Mesenchymal stem cell (in vitro differentiated cells and primary cell): Measurements from ENCODE around the gene PNKD.

Experiments used
- DNase-seq: peaks from one replicate; pipeline ENCODE4 v3.0.0-alpha.2; 2013
- H2AFZ ChIP-seq: one replicate; pipeline ENCODE4 v1.6.1; 2013; ENCODE audit warnings: low read depth, mild to moderate bottlenecking, control low read depth, inconsistent platforms, low read length, moderate library complexity
- H2AK5ac ChIP-seq: 2 replicates; pipeline ENCODE4 v1.6.1; 2013; ENCODE audit warnings: low read length, moderate library complexity, mild to moderate bottlenecking, inconsistent platforms; ENCODE audit not compliant: severe bottlenecking
- H2BK120ac ChIP-seq: one replicate; pipeline ENCODE4 v1.6.1; 2013; ENCODE audit warnings: low read depth, mild to moderate bottlenecking, inconsistent platforms, low read length, moderate library complexity
- H2BK12ac ChIP-seq, 2 experiments: one replicate each; pipeline ENCODE4 v1.6.1; 2013; ENCODE audit warnings: inconsistent platforms in 2 of 2, low read length in 2 of 2, mild to moderate bottlenecking in 2 of 2, moderate library complexity in 2 of 2, control low read depth in 1 of 2
- H2BK15ac ChIP-seq: one replicate; pipeline ENCODE4 v1.6.1; 2013; ENCODE audit warnings: mild to moderate bottlenecking, low read depth, inconsistent platforms; ENCODE audit not compliant: poor library complexity, severe bottlenecking
- H2BK5ac ChIP-seq: 2 replicates; pipeline ENCODE4 v1.6.1; 2013; ENCODE audit warnings: low read depth, mild to moderate bottlenecking, low read length, control low read depth, inconsistent platforms; ENCODE audit not compliant: poor library complexity, severe bottlenecking
- H3K14ac ChIP-seq, 2 experiments: one replicate each; pipeline ENCODE4 v1.6.1; 2013; ENCODE audit warnings: inconsistent platforms in 2 of 2, low read length in 2 of 2, control low read depth in 1 of 2, mild to moderate bottlenecking in 1 of 2, moderate library complexity in 1 of 2
- H3K18ac ChIP-seq, 2 experiments: one replicate each; pipeline ENCODE4 v1.6.1; 2013; ENCODE audit warnings: inconsistent platforms in 2 of 2, low read length in 2 of 2, control low read depth in 1 of 2, low read depth in 1 of 2, mild to moderate bottlenecking in 1 of 2
- H3K23ac ChIP-seq, 2 experiments: one replicate each; pipeline ENCODE4 v1.6.1; 2013; ENCODE audit warnings: inconsistent platforms in 2 of 2, low read length in 2 of 2, mild to moderate bottlenecking in 2 of 2, moderate library complexity in 2 of 2, control low read depth in 1 of 2
- H3K27ac ChIP-seq: 2 replicates; pipeline ENCODE4 v1.5.1; 2013; ENCODE audit warnings: mild to moderate bottlenecking, moderate library complexity, low read length, control low read depth, inconsistent platforms; ENCODE audit not compliant: poor library complexity, severe bottlenecking
- H3K27me3 ChIP-seq, 2 experiments: 2 replicates each; pipeline versions ENCODE4 v1.6.1 to v1.7.0; 2013; ENCODE audit warnings: low read length in 2 of 2, mild to moderate bottlenecking in 2 of 2, moderate library complexity in 2 of 2, control low read depth in 1 of 2, inconsistent platforms in 1 of 2; ENCODE audit not compliant: control insufficient read depth in 1 of 2, insufficient read depth in 1 of 2
- H3K36me3 ChIP-seq, 2 experiments: 2 replicates each; pipeline versions ENCODE4 v1.6.1 to v1.7.0; 2013; ENCODE audit warnings: low read length in 2 of 2, control low read depth in 1 of 2, inconsistent platforms in 1 of 2, low read depth in 1 of 2, mild to moderate bottlenecking in 1 of 2; ENCODE audit not compliant: insufficient read depth in 2 of 2, control insufficient read depth in 1 of 2
- H3K4ac ChIP-seq, 2 experiments: one replicate each; pipeline ENCODE4 v1.6.1; 2013; ENCODE audit warnings: inconsistent platforms in 2 of 2, low read length in 2 of 2, mild to moderate bottlenecking in 2 of 2, moderate library complexity in 2 of 2, control low read depth in 1 of 2, low read depth in 1 of 2
- H3K4me1 ChIP-seq: 2 replicates; pipeline ENCODE4 v1.6.1; 2013; ENCODE audit warnings: low read depth, low read length, control low read depth; ENCODE audit not compliant: control insufficient read depth, insufficient read depth
- H3K4me2 ChIP-seq: 2 replicates; pipeline ENCODE4 v1.6.1; 2013; ENCODE audit warnings: low read length, mild to moderate bottlenecking, inconsistent platforms; ENCODE audit not compliant: poor library complexity, severe bottlenecking
- H3K4me3 ChIP-seq, 2 experiments: 2 replicates each; pipeline versions ENCODE4 v1.5.1 to v1.7.0; 2013; ENCODE audit warnings: low read length in 2 of 2, mild to moderate bottlenecking in 2 of 2, control low read depth in 1 of 2, low read depth in 1 of 2; ENCODE audit not compliant: insufficient read depth in 1 of 2
- H3K79me1 ChIP-seq: replicated peaks from 2 replicates; pipeline ENCODE4 v1.6.1; 2013; ENCODE audit warnings: mild to moderate bottlenecking, control low read depth, low read length, inconsistent platforms; ENCODE audit not compliant: poor library complexity, severe bottlenecking
- H3K9ac ChIP-seq: 2 replicates; pipeline ENCODE4 v1.7.0; 2013; ENCODE audit warnings: mild to moderate bottlenecking, low read length, moderate library complexity
- H3K9me3 ChIP-seq: 2 replicates; pipeline ENCODE4 v1.7.0; 2013; ENCODE audit warnings: mild to moderate bottlenecking, low read length; ENCODE audit not compliant: control insufficient read depth
- H4K8ac ChIP-seq: one replicate; pipeline ENCODE4 v1.6.1; 2013; ENCODE audit warnings: inconsistent platforms, mild to moderate bottlenecking, low read length, moderate library complexity
- H4K91ac ChIP-seq: one replicate; pipeline ENCODE4 v1.6.1; 2013; ENCODE audit warnings: mild to moderate bottlenecking, low read length, inconsistent platforms
- WGBS: methylation state at CpG from one replicate; pipeline ENCODE4 v1.1.7; 2013; ENCODE audit warnings: mixed read lengths; 5-methylcytosine and 5-hydroxymethylcytosine counted together

Gene PNKD

DNA sequence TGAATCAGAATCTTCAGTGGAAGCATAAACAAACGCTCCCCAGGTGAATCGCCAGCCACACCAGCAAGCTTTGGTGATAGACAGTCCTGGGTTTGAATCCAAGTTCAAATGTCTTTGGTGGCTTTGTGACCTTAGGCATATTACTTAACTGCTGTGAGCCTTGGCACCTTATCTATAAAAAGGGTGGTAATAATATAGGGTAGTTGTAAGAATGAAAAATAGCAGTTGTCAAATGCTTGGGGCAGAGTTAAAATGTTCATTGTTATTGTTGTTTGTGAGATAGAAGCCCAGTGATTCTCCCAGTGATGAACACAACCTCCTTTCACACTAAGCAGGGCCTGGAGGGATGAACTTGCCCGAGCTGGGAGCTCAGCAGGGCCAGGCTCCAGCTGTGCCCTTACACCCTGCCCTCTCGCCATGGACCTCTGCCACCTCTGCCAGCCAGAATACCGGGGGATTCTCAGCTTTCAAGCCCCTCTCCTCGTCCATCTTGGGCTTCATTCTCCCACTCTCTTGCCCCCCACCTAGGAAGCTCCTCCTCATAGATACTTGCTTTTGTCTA, 28.1 kb downstream of the PNKD start:
- no peak overlapping the region for H3K4ac ChIP-seq
- peak overlapping the region; percentile 24 for H2BK120ac ChIP-seq
- no peak overlapping the region for H4K8ac ChIP-seq
- no peaks in the 10 kb centered on the region for H3K9me3 ChIP-seq
- WGBS, result 80% methylated on average over 6 of the region's 6 CpGs
- peak overlapping the region; percentile 16 to 57 for H2BK12ac ChIP-seq
- H2AFZ ChIP-seq, result no peak overlapping the region
- no peak overlapping the region for H3K4me3 ChIP-seq
- DNase-seq, result no peak
- H4K91ac ChIP-seq, result no peak overlapping the region
- H3K4me1 ChIP-seq, result peaks cover 4% of the 10 kb centered on the region
- no peak overlapping the region for H3K4me2 ChIP-seq
- no peak overlapping the region for H3K23ac ChIP-seq
- H3K27me3 ChIP-seq, result no peaks in the 10 kb centered on the region
- H2AK5ac ChIP-seq, result no peak overlapping the region
- no peak overlapping the region for H2BK15ac ChIP-seq
- no peak overlapping the region for H2BK5ac ChIP-seq
- H3K36me3 ChIP-seq, result no peaks in the 10 kb centered on the region
- no peak overlapping the region for H3K14ac ChIP-seq
- peak overlapping the region; percentile 52 to 84 for H3K18ac ChIP-seq
- H3K27ac ChIP-seq, result no peak overlapping the region
- H3K9ac ChIP-seq, result no peak overlapping the region
- no peaks in the 10 kb centered on the region for H3K79me1 ChIP-seq

DNA sequence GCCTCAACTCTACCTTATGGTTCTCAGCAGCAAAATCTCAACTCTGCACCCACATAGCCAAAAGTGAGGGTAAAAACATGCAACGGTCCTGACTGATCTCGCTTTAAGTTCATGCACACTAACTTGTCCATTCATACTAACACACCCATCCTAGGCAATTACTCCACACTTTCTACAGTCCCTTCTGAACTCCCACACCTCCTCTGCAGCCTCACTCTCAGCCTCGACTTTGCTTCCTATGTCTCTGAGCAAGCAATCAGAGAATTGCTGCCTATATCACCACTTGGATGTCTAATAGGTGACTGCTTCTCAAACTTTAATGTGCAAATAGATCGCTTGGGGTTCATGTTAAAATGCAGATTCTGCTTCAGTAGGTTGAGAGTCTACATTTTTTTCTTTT, 29.8 kb downstream of the PNKD start:
- Histone ChIP-seq H2AK5ac (no peak overlapping the region), H3K9me3 (no peaks in the 10 kb centered on the region), H4K91ac (no peak overlapping the region), H3K27ac (no peak overlapping the region), H2BK120ac (no peak overlapping the region), H3K79me1 (no peaks in the 10 kb centered on the region), H2BK15ac (no peak overlapping the region), H3K23ac (no peak overlapping the region), H3K4me1 (peaks cover 4% of the 10 kb centered on the region), H4K8ac (no peak overlapping the region), H2BK12ac (no peak overlapping the region), H2AFZ (no peak overlapping the region), H3K14ac (no peak overlapping the region), H3K36me3 (no peaks in the 10 kb centered on the region), H3K4me3 (no peak overlapping the region), H3K4ac (no peak overlapping the region), H3K4me2 (no peak overlapping the region), H3K27me3 (peaks cover 0 to 2% of the 10 kb centered on the region in 2 experiments), H3K18ac (no peak overlapping the region), H3K9ac (no peak overlapping the region), H2BK5ac (no peak overlapping the region)
- DNase-seq, result no peak
- WGBS, result 88% methylated on average over 4 of the region's 4 CpGs

DNA sequence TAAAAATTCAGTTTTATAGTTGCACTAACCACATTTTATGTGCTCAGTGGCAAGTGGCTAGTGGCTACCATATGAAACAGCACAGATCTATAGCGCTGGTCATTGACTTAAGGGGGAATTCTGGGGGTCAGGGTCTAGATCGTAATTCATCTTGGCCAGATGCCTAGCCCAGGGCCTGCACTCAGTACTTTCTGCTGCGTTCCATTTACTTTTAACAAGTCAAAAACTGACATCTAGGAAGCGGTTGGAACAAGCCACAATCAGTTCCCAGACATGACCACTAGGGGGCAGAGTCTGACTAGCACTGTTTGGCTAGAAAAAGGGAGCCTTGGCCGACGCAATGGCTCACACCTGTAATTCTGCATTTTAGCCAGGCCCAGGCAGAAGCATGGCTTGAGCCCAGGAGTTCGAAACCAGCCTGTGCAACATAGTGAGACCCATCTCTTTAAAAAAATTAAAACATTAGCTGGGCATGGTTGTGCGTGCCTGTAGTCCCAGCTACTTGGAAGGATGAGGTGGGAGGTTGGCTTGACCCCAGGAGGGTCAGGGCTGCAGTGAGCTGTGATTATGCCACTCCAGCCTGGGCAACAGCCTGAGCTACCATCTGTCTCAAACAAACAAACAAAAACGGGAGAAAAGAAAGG, 31.0 kb downstream of the PNKD start:
- peaks cover 4% of the 10 kb centered on the region for H3K4me1 ChIP-seq
- H3K36me3 ChIP-seq, result no peaks in the 10 kb centered on the region
- no peak overlapping the region for H2AFZ ChIP-seq
- no peak overlapping the region for H3K27ac ChIP-seq
- peak overlapping the region; percentile 26 for H2AK5ac ChIP-seq
- H3K23ac ChIP-seq, result no peak overlapping the region
- peak overlapping the region; percentile 36 for H4K8ac ChIP-seq
- H2BK5ac ChIP-seq, result no peak overlapping the region
- DNase-seq, result peak; percentile 83
- H3K14ac ChIP-seq, result no peak overlapping the region
- H3K27me3 ChIP-seq, result peaks cover 0 to 9% of the 10 kb centered on the region in 2 experiments
- no peak overlapping the region for H3K18ac ChIP-seq
- H3K9me3 ChIP-seq, result no peaks in the 10 kb centered on the region
- no peak overlapping the region for H3K4ac ChIP-seq
- H3K79me1 ChIP-seq, result no peaks in the 10 kb centered on the region
- H3K4me3 ChIP-seq, result no peak overlapping the region
- 9% methylated on average over 7 of the region's 9 CpGs for WGBS
- no peak overlapping the region for H2BK120ac ChIP-seq
- no peak overlapping the region for H4K91ac ChIP-seq
- no peak overlapping the region for H2BK15ac ChIP-seq
- peak overlapping the region; percentile 36 for H3K9ac ChIP-seq
- H2BK12ac ChIP-seq, result peak overlapping the region in 1 of 2 experiments; percentile 29
- H3K4me2 ChIP-seq, result peak overlapping the region; percentile 8

DNA sequence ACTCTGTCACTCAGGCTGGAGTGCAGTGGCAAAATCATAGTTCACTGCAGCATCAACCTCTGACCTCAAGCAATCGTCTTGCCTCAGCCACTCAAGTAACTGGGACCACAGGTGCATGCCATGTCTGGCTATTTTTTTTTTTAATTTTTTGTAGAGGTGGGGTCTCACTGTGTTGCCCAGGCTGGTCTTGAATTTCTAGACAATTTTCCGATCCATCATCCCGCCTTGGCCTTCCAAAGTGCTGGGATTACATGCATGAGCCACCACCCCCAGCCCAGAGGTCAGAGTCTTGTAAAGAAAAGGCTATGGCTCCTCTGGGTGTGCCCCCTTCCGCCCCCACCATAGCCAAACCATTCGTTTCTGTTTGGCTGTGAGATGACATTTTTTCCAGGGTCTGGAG, 35.1 kb downstream of the PNKD start:
- Histone ChIP-seq H3K14ac (no peak overlapping the region), H2BK15ac (no peak overlapping the region)
- no peak for DNase-seq

More for the DNA sequence above, 35.1 kb downstream of the PNKD start:
- H2BK12ac ChIP-seq, result no peak overlapping the region
- no peak overlapping the region for H3K23ac ChIP-seq
- no peak overlapping the region for H2BK5ac ChIP-seq
- 91% methylated on average over 5 of the region's 5 CpGs for whole genome bisulfite sequencing
- H2BK120ac ChIP-seq, result no peak overlapping the region
- no peak overlapping the region for H3K4me3 ChIP-seq
- no peaks in the 10 kb centered on the region for H3K79me1 ChIP-seq
- no peak overlapping the region for H4K8ac ChIP-seq
- no peaks in the 10 kb centered on the region for H3K36me3 ChIP-seq
- H3K9me3 ChIP-seq, result no peaks in the 10 kb centered on the region
- H3K4me2 ChIP-seq, result no peak overlapping the region
- no peak overlapping the region for H3K9ac ChIP-seq
- H3K27me3 ChIP-seq, result peaks cover 5 to 22% of the 10 kb centered on the region in 2 experiments
- H3K27ac ChIP-seq, result no peak overlapping the region
- H3K4me1 ChIP-seq, result peaks cover 1% of the 10 kb centered on the region
- no peak overlapping the region for H2AK5ac ChIP-seq
- H3K4ac ChIP-seq, result no peak overlapping the region
- H2AFZ ChIP-seq, result no peak overlapping the region
- H3K18ac ChIP-seq, result no peak overlapping the region
- H4K91ac ChIP-seq, result no peak overlapping the region
